ENCODE results near the gene PRSS33. TPM values are rescaled to one million over a fixed set of nuclear protein-coding genes. Genes with fewer than 3 reads are reported as not detected.

Gene PRSS33
- total and polyA plus RNA-seq, 9 of the 15 experiments (the other 6 are each of a cell fraction or from before 2014, with no cell fraction given) = not detected

GRCh38 chr16:2825049-2825742 lies 37.8 kb upstream of the PRSS33 start:
- in situ Hi-C loops (cut with MboI) (no loop called here), intact Hi-C loops (cut with micrococcal nuclease) (no loop called here)
- no peaks in the 10 kb centered on the region for H3K9me3 ChIP-seq (replicated peaks; ENCODE audit: control insufficient read depth, insufficient read depth, low read depth, low read length)
- DNase-seq (ENCODE audit: extremely low read depth in 1 of 4, low spot score in 3 of 4) (no peak), ATAC-seq (no peak), FAIRE-seq (no peak)
- H3K9ac ChIP-seq (ENCODE audit: insufficient read depth in 1 of 2, low read depth in 2 of 2, low read length in 2 of 2) = no peak overlapping the region
- no peak overlapping the region for H3K4me3 ChIP-seq
- no peak overlapping the region for H2AFZ ChIP-seq (ENCODE audit: low read depth, low read length)
- H3K9me1 ChIP-seq (ENCODE audit: control insufficient read depth, insufficient read depth, low read length) = no peaks in the 10 kb centered on the region
- peaks cover 0 to 37% of the 10 kb centered on the region in 2 experiments; a peak in 2 of 5 replicates for H3K4me1 ChIP-seq (replicated peaks in 1 of 2; ENCODE audit: control insufficient read depth in 2 of 2, insufficient read depth in 2 of 2, low read length in 2 of 2)
- H3K36me3 ChIP-seq (ENCODE audit: control insufficient read depth, insufficient read depth, low read length) = peaks cover 11% of the 10 kb centered on the region; the same call in 1 of the 3 replicates
- H4K20me1 ChIP-seq (replicated peaks; ENCODE audit: control insufficient read depth, insufficient read depth, low read length) = peaks cover 10% of the 10 kb centered on the region
- no TSS peak for BruUV-seq (replicated peaks)
- no peak overlapping the region for H3K27ac ChIP-seq (ENCODE audit: extremely low read depth, low read depth, low read length)
- ChIA-PET CTCF (ENCODE audit: low intra/inter-chr PET ratio) (no interaction called here), POLR2A (interaction anchor here (0.6 to 2.4 kb wide), 4 partner anchors 13 to 83 kb away, joined by 3 to 8 read pairs (median 4); no protein-coding TSS in a partner anchor)
- WGBS (ENCODE audit: insufficient coverage, low coverage, missing lambda C conversion rate) = 13% methylated on average over 26 of the region's 26 CpGs
- peaks cover 26 to 47% of the 10 kb centered on the region in 2 experiments for H3K27me3 ChIP-seq (ENCODE audit: control insufficient read depth in 2 of 2, insufficient read depth in 2 of 2, low read length in 2 of 2)
- H3K79me2 ChIP-seq (ENCODE audit: control insufficient read depth, insufficient read depth, low read length) = no peaks in the 10 kb centered on the region
- no peak overlapping the region for H3K4me2 ChIP-seq (ENCODE audit: insufficient read depth, low read length)
- TF ChIP-seq POLR2G (IDR thresholded peaks at IDR 0.05; ENCODE audit: low read depth, low read length) (peak; percentile 61), CHD2 (IDR thresholded peaks at IDR 0.05; ENCODE audit: low read depth, low read length) (peak; percentile 81), KLF6 (CRISPR knock-in tag; IDR thresholded peaks at IDR 0.05; ENCODE audit: borderline replicate concordance) (no peak)

- H3K9me3 ChIP-seq (replicated peaks; ENCODE audit: control insufficient read depth, insufficient read depth, low read depth, low read length) = no peaks in the 10 kb centered on the region
- DNase-seq (ENCODE audit: extremely low read depth in 1 of 4, low spot score in 3 of 4) = no peak
- TF ChIP-seq REST (IDR thresholded peaks at IDR 0.05; ENCODE audit: borderline replicate concordance) = peak; percentile 43; the same call in 1 of the 2 replicates
- no peak for TF ChIP-seq REST (CRISPR knock-in tag; IDR thresholded peaks at IDR 0.05; ENCODE audit: low read depth)
- no peak for TF ChIP-seq ZNF76 (CRISPR knock-in tag; IDR thresholded peaks at IDR 0.05; ENCODE audit: borderline replicate concordance)
- TF ChIP-seq KLF10 (CRISPR knock-in tag; IDR thresholded peaks at IDR 0.05) = no peak
- TF ChIP-seq BRD9 (IDR thresholded peaks at IDR 0.05; ENCODE audit: low read depth, partially characterized antibody) = no peak
Measured at GRCh38 chr16:2824626-2825025, 37.3 kb upstream of the PRSS33 start.

More at GRCh38 chr16:2824626-2825025, 37.3 kb upstream of the PRSS33 start:
- no peaks in the 10 kb centered on the region for H3K9me1 ChIP-seq (ENCODE audit: control insufficient read depth, insufficient read depth, low read length)
- H3K36me3 ChIP-seq (ENCODE audit: control insufficient read depth, insufficient read depth, low read length) = peaks cover 17% of the 10 kb centered on the region; the same call in 1 of the 3 replicates
- BruUV-seq (replicated peaks) = no TSS peak
- H3K4me3 ChIP-seq = no peak overlapping the region
- ATAC-seq = no peak
- intact Hi-C loops (cut with micrococcal nuclease) = no loop called here
- peaks cover 22 to 41% of the 10 kb centered on the region in 2 experiments for H3K27me3 ChIP-seq (ENCODE audit: control insufficient read depth in 2 of 2, insufficient read depth in 2 of 2, low read length in 2 of 2)
- WGBS (ENCODE audit: insufficient coverage, low coverage, missing lambda C conversion rate) = 31% methylated on average over 10 of the region's 10 CpGs
- peaks cover 0 to 37% of the 10 kb centered on the region in 2 experiments; a peak in 2 of 5 replicates for H3K4me1 ChIP-seq (replicated peaks in 1 of 2; ENCODE audit: control insufficient read depth in 2 of 2, insufficient read depth in 2 of 2, low read length in 2 of 2)
- ChIA-PET POLR2A (no interaction called here), CTCF (ENCODE audit: low intra/inter-chr PET ratio) (no interaction called here)
- H2AFZ ChIP-seq (ENCODE audit: low read depth, low read length) = no peak overlapping the region
- no peak overlapping the region for H3K27ac ChIP-seq (ENCODE audit: extremely low read depth, low read depth, low read length)
- H3K79me2 ChIP-seq (ENCODE audit: control insufficient read depth, insufficient read depth, low read length) = no peaks in the 10 kb centered on the region
- no peak for FAIRE-seq
- in situ Hi-C loops (cut with MboI) = no loop called here
- no peak overlapping the region for H3K9ac ChIP-seq (ENCODE audit: insufficient read depth in 1 of 2, low read depth in 2 of 2, low read length in 2 of 2)
- no peak overlapping the region for H3K4me2 ChIP-seq (ENCODE audit: insufficient read depth, low read length)
- H4K20me1 ChIP-seq (replicated peaks; ENCODE audit: control insufficient read depth, insufficient read depth, low read length) = peaks cover 10% of the 10 kb centered on the region

All from K562 (cell line).